SK-N-SH (cell line): Measurements from ENCODE around the gene PHF8. TPM values are rescaled to one million over a fixed set of nuclear protein-coding genes. Genes with fewer than 3 reads are reported as not detected.
A peak's percentile ranks its signal among the peaks of the same experiment; 100 is the strongest.

ENCODE experiments used
- CTCF ChIA-PET: fragments of 300-600, 350-600 bp; formaldehyde crosslinking; extraction: SDS; loops from one replicate; lab custom pipeline; 2021; lab: Yijun Ruan, JAX
- POLR2A ChIA-PET: fragments of 350-600 bp; sonication (Branson Sonifier 250); formaldehyde crosslinking; extraction: SDS; loops from one replicate; lab custom pipeline; 2020; ENCODE audit warnings: antibody characterized with exemption, inconsistent platforms; lab: Yijun Ruan, JAX
- DNase-seq: peaks from one replicate; pipeline ENCODE4 v3.0.0; 2012
- H2AFZ ChIP-seq: fragments of 200-600 bp; sonication (generic); 2 replicates; pipeline ENCODE4 v1.8.1; 2016; ENCODE audit warnings: antibody characterized with exemption, mild to moderate bottlenecking, low read depth
- H3F3A ChIP-seq: fragments of 200-600 bp; sonication (generic); replicated peaks from 2 replicates; pipeline ENCODE3; 2016; ENCODE audit warnings: antibody characterized with exemption, mild to moderate bottlenecking; ENCODE audit not compliant: insufficient read depth
- H3K27ac ChIP-seq, 2 experiments: fragments of 200-500 bp in 1 of 2; fragments of 200-600 bp in 1 of 2; sonication (Bioruptor generic) in 1 of 2; sonication (generic), shearing (Covaris generic) in 1 of 2; 2 replicates each; pipeline versions ENCODE4 v1.5.1 to v1.6.1; 2014 to 2016; ENCODE audit warnings: low read depth in 2 of 2, inconsistent platforms in 1 of 2, low read length in 1 of 2, mild to moderate bottlenecking in 1 of 2, mixed read lengths in 1 of 2
- H3K27me3 ChIP-seq: fragments of 200-600 bp; sonication (generic), shearing (Covaris generic); 2 replicates; pipeline ENCODE4 v1.6.1; 2016; ENCODE audit warnings: mixed run types; ENCODE audit not compliant: insufficient read depth
- H3K36me3 ChIP-seq, 2 experiments: fragments of 200-500 bp in 1 of 2; fragments of 200-600 bp in 1 of 2; sonication (Bioruptor generic) in 1 of 2; sonication (generic) in 1 of 2; replicated peaks in 1 of 2; 2 replicates each; pipeline versions ENCODE3 to v1.5.1; 2014 to 2016; ENCODE audit warnings: low read length in 1 of 2, mild to moderate bottlenecking in 1 of 2; ENCODE audit not compliant: insufficient read depth in 2 of 2, control insufficient read depth in 1 of 2
- H3K4me1 ChIP-seq, 2 experiments: fragments of 200-500 bp in 1 of 2; fragments of 200-600 bp in 1 of 2; sonication (Bioruptor generic) in 1 of 2; sonication (generic), shearing (Covaris generic) in 1 of 2; 2 replicates each; pipeline versions ENCODE4 v1.5.1 to v1.6.1; 2014 to 2016; ENCODE audit warnings: low read depth in 1 of 2, low read length in 1 of 2, mixed run types in 1 of 2; ENCODE audit not compliant: insufficient read depth in 2 of 2, control insufficient read depth in 1 of 2
- H3K4me2 ChIP-seq: fragments of 200-600 bp; sonication (generic), shearing (Covaris generic); 2 replicates; pipeline ENCODE4 v1.6.1; 2017; ENCODE audit warnings: mixed run types
- H3K4me3 ChIP-seq, 2 experiments: fragments of 200-500 bp in 1 of 2; fragments of 200-600 bp in 1 of 2; sonication (Bioruptor generic) in 1 of 2; sonication (generic), shearing (Covaris generic) in 1 of 2; 2 replicates each; pipeline versions ENCODE4 v1.5.1 to v1.8.1; 2014 to 2016; ENCODE audit warnings: low read depth in 2 of 2, inconsistent platforms in 1 of 2, low read length in 1 of 2, mild to moderate bottlenecking in 1 of 2, mixed read lengths in 1 of 2, moderate library complexity in 1 of 2
- H3K79me2 ChIP-seq: fragments of 200-600 bp; sonication (generic); 2 replicates; pipeline ENCODE4 v1.8.1; 2017; ENCODE audit warnings: mild to moderate bottlenecking; ENCODE audit not compliant: insufficient read depth
- H3K9ac ChIP-seq: fragments of 200-600 bp; sonication (generic); 2 replicates; pipeline ENCODE4 v1.6.1; 2017; ENCODE audit warnings: mixed run types
- H3K9me2 ChIP-seq: fragments of 200-600 bp; sonication (generic); 2 replicates; pipeline ENCODE4 v1.6.1; 2017; ENCODE audit warnings: mixed run types
- H3K9me3 ChIP-seq: fragments of 200-600 bp; sonication (generic); 2 replicates; pipeline ENCODE4 v1.6.1; 2017; ENCODE audit warnings: mixed run types, mild to moderate bottlenecking, moderate library complexity
- H4K20me1 ChIP-seq: fragments of 200-600 bp; sonication (generic); 2 replicates; pipeline ENCODE4 v1.6.1; 2017; ENCODE audit warnings: mild to moderate bottlenecking, mixed run types; ENCODE audit not compliant: insufficient read depth
- ELF1 ChIP-seq: IDR thresholded peaks from 2 replicates; pipeline ENCODE4 v1.4.0; 2012
- IRF3 ChIP-seq: fragments of 150-350 bp; IDR thresholded peaks from 2 replicates; pipeline ENCODE4 v1.6.1; 2016; ENCODE audit warnings: mild to moderate bottlenecking, low read depth, low read length
- JUND ChIP-seq: IDR thresholded peaks from 2 replicates; pipeline ENCODE4 v1.4.0; 2012
- MEF2A ChIP-seq: IDR thresholded peaks from 2 replicates; pipeline ENCODE4 v1.4.0; 2012; ENCODE audit warnings: low read depth, borderline replicate concordance
- MXI1 ChIP-seq: IDR thresholded peaks from 2 replicates; pipeline ENCODE4 v1.6.1; 2012; ENCODE audit warnings: mild to moderate bottlenecking, low read depth, low read length, improper control_type of control experiment
- RAD21 ChIP-seq: IDR thresholded peaks from 2 replicates; pipeline ENCODE4 v1.6.1; 2012; ENCODE audit warnings: mild to moderate bottlenecking, low read length
- REST ChIP-seq: IDR thresholded peaks from 2 replicates; pipeline ENCODE4 v1.6.1; 2012; ENCODE audit warnings: mild to moderate bottlenecking, low read depth, low read length, moderate library complexity
- SIN3A ChIP-seq: IDR thresholded peaks from 2 replicates; pipeline ENCODE4 v1.6.1; 2012; ENCODE audit warnings: low read depth, mild to moderate bottlenecking, low read length, moderate library complexity, borderline replicate concordance
- ZBTB33 ChIP-seq: IDR thresholded peaks from 2 replicates; pipeline ENCODE4 v1.4.0; 2012; ENCODE audit warnings: low read depth, borderline replicate concordance
- WGBS: methylation state at CpG from one replicate; pipeline ENCODE4 v1.1.6; 2017; ENCODE audit warnings: low lambda C conversion rate; 5-methylcytosine and 5-hydroxymethylcytosine counted together
- polyA plus RNA-seq, 3 experiments: library from polyadenylated mRNA; depleted of rRNA; stranded (reverse); fragments of >200 nt; gene quantifications; 2 replicates each; pipeline ENCODE4 v1.2.3, GENCODE V29; 2012
- TF ChIP-seq, protein P1 (sequence below): IDR thresholded peaks from 2 replicates; pipeline ENCODE4 v1.4.0; 2012; ENCODE audit warnings: low read depth, borderline replicate concordance

PHF8 gene
- polyA plus RNA-seq, 1 of the 3 experiments (the other 2 are of a cell fraction), result 7.8 TPM

DNA sequence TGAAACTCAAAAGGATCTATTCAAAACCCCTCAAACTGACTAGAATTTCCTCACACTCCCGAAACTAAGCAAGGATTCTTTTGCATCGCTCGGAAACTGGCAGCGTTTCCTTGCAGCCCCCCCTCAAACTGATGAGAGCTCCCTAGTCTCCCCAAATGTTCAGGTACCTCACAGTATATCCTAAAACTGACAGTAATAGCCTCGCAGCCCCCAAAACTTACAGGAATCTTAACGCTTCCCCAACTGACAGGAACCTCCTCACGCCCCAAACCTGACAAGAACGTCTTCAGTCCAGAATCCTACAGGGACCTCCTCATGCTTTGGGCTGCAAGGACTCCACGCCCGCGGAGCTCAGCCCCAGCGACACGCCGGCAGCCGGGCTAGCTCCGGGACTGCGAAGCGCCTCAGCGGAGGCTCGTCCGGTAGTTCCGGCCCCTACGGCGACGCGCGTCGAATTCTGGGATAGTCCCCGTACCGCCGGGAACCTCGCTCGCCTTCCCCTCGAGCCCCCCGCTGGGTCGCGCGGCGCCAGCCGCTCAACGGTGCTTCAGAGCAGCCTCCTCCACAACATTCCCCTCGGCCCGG is 640 bp downstream of the PHF8 start:
- POLR2A ChIA-PET, result interaction anchor here (1.3 to 2.3 kb wide), 3 partner anchors 140 to 396 kb away, joined by 5 to 10 read pairs (median 5); partner anchors contain the start of genes FAM120C and TSR2
- peak; percentile 44 for DNase-seq

GRCh38 chrX:54043056-54043455 is 1.2 kb downstream of the PHF8 start:
- POLR2A ChIA-PET, result interaction anchor here (2.3 kb wide), 1 partner anchor 397 kb away, joined by 10 read pairs; the partner anchor contains the start of gene TSR2
- Histone ChIP-seq H3F3A (peaks cover 14% of the 10 kb centered on the region), H3K27me3 (peaks cover 6% of the 10 kb centered on the region; the same call in 1 of the 2 replicates), H2AFZ (peak overlapping the region; percentile 84), H3K9me2 (no peaks in the 10 kb centered on the region), H3K27ac (peak overlapping the region; percentile 39 to 91; a peak in 3 of 4 replicates), H3K79me2 (peaks cover 13% of the 10 kb centered on the region; the same call in 1 of the 2 replicates), H3K9ac (peak overlapping the region; percentile 89), H4K20me1 (no peaks in the 10 kb centered on the region), H3K4me2 (peak overlapping the region; percentile 88), H3K9me3 (no peaks in the 10 kb centered on the region), H3K36me3 (peaks cover 4 to 7% of the 10 kb centered on the region in 2 experiments), H3K4me3 (peak overlapping the region; percentile 66 to 73), H3K4me1 (peaks cover 0 to 8% of the 10 kb centered on the region in 2 experiments; a peak in 1 of 4 replicates)
- no peak for DNase-seq
- no peak for TF ChIP-seq ZBTB33
- TF ChIP-seq SIN3A, result no peak
- TF ChIP-seq, protein P1, sequence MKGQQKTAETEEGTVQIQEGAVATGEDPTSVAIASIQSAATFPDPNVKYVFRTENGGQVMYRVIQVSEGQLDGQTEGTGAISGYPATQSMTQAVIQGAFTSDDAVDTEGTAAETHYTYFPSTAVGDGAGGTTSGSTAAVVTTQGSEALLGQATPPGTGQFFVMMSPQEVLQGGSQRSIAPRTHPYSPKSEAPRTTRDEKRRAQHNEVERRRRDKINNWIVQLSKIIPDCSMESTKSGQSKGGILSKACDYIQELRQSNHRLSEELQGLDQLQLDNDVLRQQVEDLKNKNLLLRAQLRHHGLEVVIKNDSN, result no peak
- TF ChIP-seq ELF1, result no peak
- no peak for TF ChIP-seq JUND
- no peak for TF ChIP-seq IRF3
- TF ChIP-seq MEF2A, result no peak
- WGBS, result 1% methylated on average over 11 of the region's 11 CpGs
- CTCF ChIA-PET, result interaction anchor here (0.5 to 1.7 kb wide), 7 partner anchors 13 to 397 kb away, joined by 3 to 7 read pairs (median 3); partner anchors contain the start of gene TSR2

More for the DNA sequence above, 640 bp downstream of the PHF8 start:
- peaks cover 10% of the 10 kb centered on the region for H3F3A ChIP-seq
- CTCF ChIA-PET, result interaction anchor here (0.6 to 1.7 kb wide), 6 partner anchors 10 to 396 kb away, joined by 3 to 7 read pairs (median 3); partner anchors contain the start of gene TSR2
- WGBS, result 3% methylated on average over 13 of the region's 43 CpGs
- peaks cover 6% of the 10 kb centered on the region; the same call in 1 of the 2 replicates for H3K27me3 ChIP-seq
- no peak for TF ChIP-seq REST
- TF ChIP-seq MXI1, result peak; percentile 10; the same call in 1 of the 2 replicates
- TF ChIP-seq RAD21, result no peak
- no peaks in the 10 kb centered on the region for H4K20me1 ChIP-seq
- peak overlapping the region; percentile 66 to 73 for H3K4me3 ChIP-seq
- peaks cover 4 to 7% of the 10 kb centered on the region in 2 experiments for H3K36me3 ChIP-seq
- H3K9me2 ChIP-seq, result no peaks in the 10 kb centered on the region
- peaks cover 13% of the 10 kb centered on the region; the same call in 1 of the 2 replicates for H3K79me2 ChIP-seq
- H3K9ac ChIP-seq, result peak overlapping the region; percentile 89
- peak overlapping the region; percentile 91 for H3K27ac ChIP-seq
- H3K4me1 ChIP-seq, result peaks cover 0 to 8% of the 10 kb centered on the region in 2 experiments; a peak in 1 of 4 replicates
- peak overlapping the region; percentile 84 for H2AFZ ChIP-seq
- H3K9me3 ChIP-seq, result no peaks in the 10 kb centered on the region
- peak overlapping the region; percentile 88 for H3K4me2 ChIP-seq
